DMS114 treated with DMSO at 0.1 percent for 48 hours (cell line): ENCODE results near the gene MTG1.
"Not testable (repeated sequence)": the region's sequence is repeated elsewhere in the genome, so short reads cannot be mapped to it uniquely, and the experiment has no call there.

ENCODE experiments used
- DNase-seq: peaks from one replicate; lab custom pipeline; 2025; ENCODE audit not compliant: unreplicated experiment; lab: John Stamatoyannopoulos, UW

The MTG1 gene

GRCh38 chr10:133462512-133463305, 68.8 kb downstream of the MTG1 start:
- DNase-seq, result no peak

GRCh38 chr10:133464582-133465031, 70.7 kb downstream of the MTG1 start:
- no peak for DNase-seq

GRCh38 chr10:133465191-133465949, 71.4 kb downstream of the MTG1 start:
- no peak for DNase-seq

DNA sequence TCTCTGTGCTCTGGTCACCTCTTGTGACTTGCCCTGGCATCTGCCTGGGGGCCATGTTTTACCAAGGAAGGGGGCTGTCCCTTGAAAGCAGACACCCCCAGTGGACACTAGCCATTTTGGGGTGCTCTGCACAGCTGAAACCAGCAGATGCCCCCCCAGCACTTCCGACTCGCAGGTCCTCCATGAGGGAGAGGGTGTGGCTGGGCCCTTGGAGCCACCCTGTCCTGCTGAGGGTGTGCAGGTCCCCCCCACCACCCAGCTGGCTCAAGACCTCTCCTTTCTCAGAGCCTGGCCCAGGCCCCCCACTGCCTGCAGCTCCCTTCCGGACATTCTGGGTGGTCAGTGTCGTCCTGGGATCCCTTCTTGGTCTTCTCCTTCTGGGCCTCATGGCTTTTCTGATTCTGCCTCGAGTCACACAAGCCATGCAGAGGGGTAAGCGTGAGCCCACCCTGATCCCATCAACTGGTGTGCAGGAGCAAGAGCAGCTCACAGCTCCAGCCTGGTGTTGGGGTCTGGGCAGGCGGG, 72.1 kb downstream of the MTG1 start:
- DNase-seq, result no peak

- DNase-seq, result no peak
These were observed 72.8 kb downstream of the MTG1 start for GRCh38 chr10:133466683-133467275.

DNA sequence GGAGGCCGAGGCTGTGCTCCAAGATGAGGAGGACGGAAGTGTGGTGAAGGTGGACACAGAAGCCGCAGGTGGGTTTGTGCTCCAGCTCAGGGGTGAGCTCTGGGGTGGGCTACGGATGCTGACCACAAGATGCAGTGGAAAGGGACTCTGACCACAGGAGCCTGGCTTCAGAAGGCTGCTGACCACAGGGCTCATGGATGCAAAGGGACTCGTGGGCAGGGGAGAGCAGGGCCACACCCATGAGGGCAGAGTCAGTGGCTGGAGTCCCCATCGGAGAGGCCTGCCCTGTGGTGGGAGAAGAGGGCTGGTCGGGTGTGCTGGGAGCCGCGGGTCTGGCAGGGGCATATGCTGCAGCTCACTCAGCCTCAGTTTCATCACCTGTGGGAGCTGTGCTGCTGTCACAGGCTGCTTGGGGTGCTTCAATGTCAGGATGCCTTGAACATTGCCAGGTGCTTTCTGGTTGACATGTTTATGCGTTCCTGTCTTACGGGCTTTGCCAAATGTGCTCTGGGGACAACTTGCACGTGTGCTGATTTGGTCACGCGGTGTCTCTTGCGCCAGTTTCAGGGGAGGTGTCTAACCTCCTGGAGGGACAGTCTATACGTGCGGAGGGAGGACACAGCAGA, 73.4 kb downstream of the MTG1 start:
- no peak for DNase-seq

DNA sequence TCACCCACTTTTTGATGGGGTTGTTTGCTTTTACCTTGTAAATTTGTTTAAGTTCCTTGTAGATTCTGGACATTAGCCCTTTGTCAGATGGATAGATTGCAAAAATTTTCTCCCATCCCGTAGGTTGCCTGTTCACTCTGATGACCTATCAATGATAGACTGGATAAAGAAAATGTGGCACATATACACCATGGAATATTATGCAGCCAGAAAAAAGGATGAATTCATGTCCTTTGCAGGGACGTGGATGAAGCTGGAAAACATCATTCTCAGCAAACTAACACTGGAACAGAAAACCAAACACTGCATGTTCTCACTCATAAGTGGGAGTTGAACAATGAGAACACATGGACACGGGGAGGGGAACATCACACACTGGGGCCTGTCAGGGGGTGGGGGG, 75.2 kb downstream of the MTG1 start:
- not testable (repeated sequence) for DNase-seq

GRCh38 chr10:133471300-133472109, 77.5 kb downstream of the MTG1 start:
- DNase-seq, result no peak
